ENCODE data around the gene CLIC5. TPM values are rescaled to one million over a fixed set of nuclear protein-coding genes. Genes with fewer than 3 reads are reported as not detected.

CLIC5 gene
- total and polyA plus RNA-seq, 11 donors: 63.0 to 381 (median 244) TPM

DNA sequence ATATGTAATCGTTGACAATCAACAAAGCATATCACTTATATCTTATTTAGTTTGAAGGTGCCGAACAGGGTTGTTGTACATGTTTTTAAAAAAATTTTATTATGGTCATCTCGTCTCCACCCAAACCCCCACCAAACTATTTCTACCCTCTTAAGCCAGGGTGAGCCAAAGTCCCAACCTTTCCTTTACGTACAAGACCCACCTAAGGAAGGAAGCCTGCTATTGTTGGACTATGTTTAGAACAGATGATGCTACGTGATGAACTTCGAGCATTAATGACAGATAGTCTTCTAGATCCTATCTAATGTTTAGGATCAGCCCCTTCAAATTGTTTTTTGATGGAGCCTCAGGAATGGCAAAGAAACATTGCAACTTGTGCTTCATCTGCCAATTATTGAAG, 44.4 kb downstream of the CLIC5 start:
- WGBS, 4 donors: 57 to 67% (median 64%) methylated on average over 6 of the region's 6 CpGs
- Histone ChIP-seq H3K9me3 (peaks cover 0 to 10% (median 0%) of the 10 kb centered on the region in 12 donors), H3K27me3 (no peaks in the 10 kb centered on the region), H3K27ac (peak overlapping the region in 11 of 12 donors; percentile 68 to 92 (median 82)), H3K36me3 (peaks cover 0 to 9% (median 0%) of the 10 kb centered on the region in 9 donors), H3K4me1 (peaks cover 0 to 86% (median 62%) of the 10 kb centered on the region in 12 donors), H3K4me3 (no peak overlapping the region)
- TF ChIP-seq POLR2A (IDR thresholded peaks at IDR 0.05) (no peak), CTCF (IDR thresholded peaks at IDR 0.05) (no peak)
- DNase-seq (no peak), ATAC-seq (peak in 3 of 4 donors; percentile 30 to 76 (median 46))
- intact Hi-C loops (cut with DNase I): loop anchor here in 5 of 10 donors (5.0 kb wide), 1 partner anchor 41 kb away; no protein-coding TSS in a partner anchor

DNA sequence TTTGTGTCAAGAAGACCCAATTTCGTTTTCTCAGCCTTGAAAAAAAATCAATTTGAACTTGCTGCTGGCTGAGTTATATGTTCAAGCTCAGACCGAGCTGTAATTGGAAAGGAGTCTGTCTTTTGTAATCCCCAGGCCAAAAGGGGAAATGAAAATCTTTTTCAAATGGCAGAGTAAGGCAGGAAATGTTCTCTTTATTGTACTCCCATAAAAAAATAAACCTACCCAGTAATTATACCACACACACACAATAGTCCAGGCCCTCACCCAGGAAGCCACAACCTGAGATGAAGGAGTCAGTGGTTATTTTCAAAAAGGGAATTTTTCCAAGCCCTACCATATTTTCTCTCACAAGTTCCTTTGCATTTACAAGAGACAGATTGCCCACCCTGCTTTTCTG, 45.3 kb downstream of the CLIC5 start:
- Histone ChIP-seq H3K4me1 (peaks cover 0 to 96% (median 63%) of the 10 kb centered on the region in 12 donors), H3K36me3 (peaks cover 0 to 6% (median 0%) of the 10 kb centered on the region in 9 donors), H3K4me3 (peak overlapping the region in 5 of 12 donors; percentile 1 to 27 (median 15)), H3K9me3 (peaks cover 0 to 5% (median 0%) of the 10 kb centered on the region in 12 donors), H3K27me3 (no peaks in the 10 kb centered on the region), H3K27ac (peak overlapping the region; percentile 68 to 92 (median 82))
- DNase-seq (no peak), ATAC-seq (peak in 3 of 4 donors; percentile 15 to 59 (median 17))
- intact Hi-C loops (cut with DNase I): loop anchor here in 5 of 10 donors (5.0 kb wide), 1 partner anchor 42 kb away; no protein-coding TSS in a partner anchor
- no peak for TF ChIP-seq CTCF (IDR thresholded peaks at IDR 0.05)
- TF ChIP-seq POLR2A (IDR thresholded peaks at IDR 0.05): no peak
- 19 to 33% (median 25%) methylated on average over 2 of the region's 2 CpGs for WGBS, 4 donors

DNA sequence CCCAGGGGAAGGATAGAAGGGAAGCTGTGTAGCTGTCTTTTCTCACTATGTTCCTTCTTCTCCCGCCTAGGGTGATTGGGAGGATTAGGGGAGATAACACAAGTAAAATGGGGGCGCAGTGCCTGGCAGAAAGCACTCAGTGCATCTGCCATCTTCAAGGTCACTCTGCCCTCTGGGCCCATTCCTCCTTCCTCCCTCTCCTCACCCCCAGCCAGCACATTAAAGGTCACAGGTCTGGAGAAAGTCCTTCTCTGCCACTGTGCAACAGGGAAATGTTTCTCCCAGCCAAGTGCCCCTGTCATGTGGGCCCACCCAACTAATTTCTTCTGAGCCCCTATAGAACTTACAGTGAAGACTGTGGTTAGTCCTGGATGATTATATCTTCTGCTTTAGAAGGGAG, 45.8 kb downstream of the CLIC5 start:
- peaks cover 0 to 8% (median 0%) of the 10 kb centered on the region in 9 donors for H3K36me3 ChIP-seq
- H3K4me1 ChIP-seq: peaks cover 0 to 96% (median 65%) of the 10 kb centered on the region in 12 donors
- intact Hi-C loops (cut with DNase I): loop anchor here in 5 of 10 donors (5.0 kb wide), 1 partner anchor 42 kb away; no protein-coding TSS in a partner anchor
- H3K4me3 ChIP-seq: peak overlapping the region in 6 of 12 donors; percentile 1 to 27 (median 11)
- peaks cover 0 to 3% (median 0%) of the 10 kb centered on the region in 12 donors for H3K9me3 ChIP-seq
- H3K27ac ChIP-seq: peak overlapping the region; percentile 68 to 92 (median 82)
- 33 to 58% (median 41%) methylated on average over 2 of the region's 2 CpGs for WGBS, 4 donors
- no peak for DNase-seq
- no peaks in the 10 kb centered on the region for H3K27me3 ChIP-seq
- TF ChIP-seq POLR2A (IDR thresholded peaks at IDR 0.05) (no peak), CTCF (IDR thresholded peaks at IDR 0.05) (no peak)
- peak in 3 of 4 donors; percentile 18 to 67 (median 51) for ATAC-seq

DNA sequence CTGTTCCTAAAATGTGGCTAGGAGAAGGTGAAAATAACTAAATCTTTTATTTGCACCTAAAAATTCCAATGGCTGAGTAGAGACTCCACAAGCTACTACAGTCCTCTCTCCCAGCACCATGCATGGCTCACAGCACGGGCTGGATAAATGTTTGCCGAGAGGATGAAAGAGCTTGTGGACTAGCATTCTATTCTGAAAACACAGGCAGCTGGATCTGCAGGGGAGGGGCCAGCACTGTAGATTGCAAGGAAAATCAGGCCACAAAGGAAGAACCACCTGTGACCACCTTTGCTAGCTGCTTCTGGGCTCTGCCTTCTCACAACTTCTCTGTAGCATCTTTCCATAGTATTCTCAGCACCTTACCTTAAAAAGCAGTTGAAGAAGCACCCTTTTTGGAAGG, 46.6 kb downstream of the CLIC5 start:
- ATAC-seq (no peak), DNase-seq (no peak)
- H3K4me3 ChIP-seq: peak overlapping the region in 1 of 12 donors; percentile 8
- WGBS, 4 donors: 43 to 65% (median 50%) methylated on average over 2 of the region's 2 CpGs
- TF ChIP-seq POLR2A (IDR thresholded peaks at IDR 0.05) (no peak), CTCF (IDR thresholded peaks at IDR 0.05) (no peak)
- H3K4me1 ChIP-seq: peaks cover 0 to 94% (median 65%) of the 10 kb centered on the region in 12 donors
- peaks cover 0 to 11% (median 0%) of the 10 kb centered on the region in 12 donors for H3K9me3 ChIP-seq
- H3K27me3 ChIP-seq: no peaks in the 10 kb centered on the region
- H3K36me3 ChIP-seq: peaks cover 0 to 9% (median 0%) of the 10 kb centered on the region in 9 donors
- intact Hi-C loops (cut with DNase I): no loop called here
- peak overlapping the region in 11 of 12 donors; percentile 68 to 92 (median 82) for H3K27ac ChIP-seq
